Upper lobe of left lung (tissue), 4 donors: Measurements from ENCODE around the gene DDX18.

ENCODE experiments used
- CTCF ChIP-seq, 6 experiments: fragments of 450-650 bp in 4 of 6; fragments of 200-600 bp in 2 of 6; sonication (generic) in 2 of 6; IDR thresholded peaks; one replicate each; pipeline ENCODE4 v1.5.1; 2016 to 2019; ENCODE audit warnings: antibody characterized with exemption in 6 of 6
- EP300 ChIP-seq, 4 donors: sonication (generic); formaldehyde crosslinking; IDR thresholded peaks; one replicate each; pipeline ENCODE4 v1.5.1; 2017; ENCODE audit warnings: antibody characterized with exemption in 4 of 4, control low read depth in 2 of 4
- POLR2A ChIP-seq, 4 donors: fragments of 450-650 bp; IDR thresholded peaks; one replicate each; pipeline ENCODE4 v1.5.1; 2016 to 2017; ENCODE audit warnings: antibody characterized with exemption in 4 of 4, mild to moderate bottlenecking in 2 of 4
- POLR2AphosphoS5 ChIP-seq, 2 donors: sonication (generic); formaldehyde crosslinking; IDR thresholded peaks; one replicate each; pipeline ENCODE4 v1.5.1; 2017; ENCODE audit warnings: antibody characterized with exemption in 2 of 2

- TF ChIP-seq CTCF (IDR thresholded peaks at IDR 0.05) (no peak), POLR2A (IDR thresholded peaks at IDR 0.05) (no peak), POLR2AphosphoS5 (IDR thresholded peaks at IDR 0.05) (no peak), EP300 (IDR thresholded peaks at IDR 0.05) (no peak)
Observed at GRCh38 chr2:117858892-117859531, 44.5 kb downstream of the DDX18 start.
